ENCODE measurements around the gene ADGRF3. TPM values are rescaled to one million over a fixed set of nuclear protein-coding genes. Genes with fewer than 3 reads are reported as not detected.

ADGRF3 gene
- total and polyA plus RNA-seq, 9 of the 15 experiments (the other 6 are each of a cell fraction or from before 2014, with no cell fraction given): 0.04 to 0.54 (median 0.16) TPM; not detected in 2

DNA sequence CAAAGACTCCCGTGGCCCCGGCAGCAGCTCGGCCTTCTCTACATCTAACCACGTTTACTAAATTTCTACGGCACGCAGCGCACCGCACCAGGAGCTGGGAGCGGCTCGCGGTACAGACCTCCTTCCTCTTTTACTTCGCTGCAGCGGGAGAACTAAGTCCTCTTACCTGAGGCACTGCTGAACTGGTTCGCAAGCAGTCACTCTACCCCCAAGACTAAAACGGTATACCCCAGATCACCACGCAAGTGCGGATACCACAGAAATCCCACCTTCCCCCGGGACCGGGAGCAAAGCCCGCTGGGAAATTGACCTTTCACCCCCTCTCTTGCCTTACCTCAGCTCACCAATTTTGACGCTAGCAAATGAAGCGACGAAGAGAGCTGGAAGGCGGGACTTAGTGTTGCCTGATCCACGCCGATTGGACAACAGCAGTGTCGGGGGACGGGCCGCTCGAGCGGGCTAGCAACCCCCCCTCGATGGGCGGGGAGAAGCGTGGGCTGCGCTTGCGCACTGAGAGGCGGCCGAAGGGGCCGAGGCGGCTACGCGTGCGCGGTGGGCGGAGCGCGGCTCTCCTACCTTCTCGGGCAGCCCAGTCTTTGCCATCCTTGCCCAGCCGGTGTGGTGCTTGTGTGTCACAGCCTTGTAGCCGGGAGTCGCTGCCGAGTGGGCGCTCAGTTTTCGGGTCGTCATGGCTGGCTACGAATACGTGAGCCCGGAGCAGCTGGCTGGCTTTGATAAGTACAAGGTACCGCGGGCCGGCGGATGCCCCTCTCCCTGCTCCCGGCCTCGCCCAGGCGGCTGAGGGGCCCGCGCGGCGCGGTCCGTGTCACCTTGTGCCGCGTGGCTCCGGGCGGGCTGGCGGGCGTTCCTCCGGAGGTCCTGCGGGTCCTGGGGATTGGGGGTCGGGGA is 790 bp downstream of the ADGRF3 start, which contains the start of gene SELENOI (continued):
- 0 out of 2 replicates have a peak, but pooled peaks have one; percentile 11 for TF ChIP-seq CBFA2T3 (IDR thresholded peaks at IDR 0.05)
- 0 out of 2 replicates have a peak, but pooled peaks have one; percentile 55 for TF ChIP-seq ELF4 (CRISPR knock-in tag; IDR thresholded peaks at IDR 0.05)
- TF ChIP-seq GABPB1 (CRISPR knock-in tag; IDR thresholded peaks at IDR 0.05): peak; percentile 76
- TF ChIP-seq SIRT6 (IDR thresholded peaks at IDR 0.05; ENCODE audit: low read depth, low read length): no peak
- no peak for TF ChIP-seq ZNF224 (CRISPR knock-in tag; IDR thresholded peaks at IDR 0.05)
- no peak for TF ChIP-seq SMC3 (conservative IDR thresholded peaks at IDR 0.05; ENCODE audit: insufficient read depth, low read depth, low read length)
- no peak for TF ChIP-seq BMI1 (IDR thresholded peaks at IDR 0.05; ENCODE audit: low read length)
- TF ChIP-seq, protein P1, sequence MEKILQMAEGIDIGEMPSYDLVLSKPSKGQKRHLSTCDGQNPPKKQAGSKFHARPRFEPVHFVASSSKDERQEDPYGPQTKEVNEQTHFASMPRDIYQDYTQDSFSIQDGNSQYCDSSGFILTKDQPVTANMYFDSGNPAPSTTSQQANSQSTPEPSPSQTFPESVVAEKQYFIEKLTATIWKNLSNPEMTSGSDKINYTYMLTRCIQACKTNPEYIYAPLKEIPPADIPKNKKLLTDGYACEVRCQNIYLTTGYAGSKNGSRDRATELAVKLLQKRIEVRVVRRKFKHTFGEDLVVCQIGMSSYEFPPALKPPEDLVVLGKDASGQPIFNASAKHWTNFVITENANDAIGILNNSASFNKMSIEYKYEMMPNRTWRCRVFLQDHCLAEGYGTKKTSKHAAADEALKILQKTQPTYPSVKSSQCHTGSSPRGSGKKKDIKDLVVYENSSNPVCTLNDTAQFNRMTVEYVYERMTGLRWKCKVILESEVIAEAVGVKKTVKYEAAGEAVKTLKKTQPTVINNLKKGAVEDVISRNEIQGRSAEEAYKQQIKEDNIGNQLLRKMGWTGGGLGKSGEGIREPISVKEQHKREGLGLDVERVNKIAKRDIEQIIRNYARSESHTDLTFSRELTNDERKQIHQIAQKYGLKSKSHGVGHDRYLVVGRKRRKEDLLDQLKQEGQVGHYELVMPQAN (IDR thresholded peaks at IDR 0.05; ENCODE audit: borderline replicate concordance): peak; percentile 74; the same call in 1 of the 2 replicates
- TF ChIP-seq ZNF239 (CRISPR knock-in tag; IDR thresholded peaks at IDR 0.05): no peak
- TF ChIP-seq, protein P2, sequence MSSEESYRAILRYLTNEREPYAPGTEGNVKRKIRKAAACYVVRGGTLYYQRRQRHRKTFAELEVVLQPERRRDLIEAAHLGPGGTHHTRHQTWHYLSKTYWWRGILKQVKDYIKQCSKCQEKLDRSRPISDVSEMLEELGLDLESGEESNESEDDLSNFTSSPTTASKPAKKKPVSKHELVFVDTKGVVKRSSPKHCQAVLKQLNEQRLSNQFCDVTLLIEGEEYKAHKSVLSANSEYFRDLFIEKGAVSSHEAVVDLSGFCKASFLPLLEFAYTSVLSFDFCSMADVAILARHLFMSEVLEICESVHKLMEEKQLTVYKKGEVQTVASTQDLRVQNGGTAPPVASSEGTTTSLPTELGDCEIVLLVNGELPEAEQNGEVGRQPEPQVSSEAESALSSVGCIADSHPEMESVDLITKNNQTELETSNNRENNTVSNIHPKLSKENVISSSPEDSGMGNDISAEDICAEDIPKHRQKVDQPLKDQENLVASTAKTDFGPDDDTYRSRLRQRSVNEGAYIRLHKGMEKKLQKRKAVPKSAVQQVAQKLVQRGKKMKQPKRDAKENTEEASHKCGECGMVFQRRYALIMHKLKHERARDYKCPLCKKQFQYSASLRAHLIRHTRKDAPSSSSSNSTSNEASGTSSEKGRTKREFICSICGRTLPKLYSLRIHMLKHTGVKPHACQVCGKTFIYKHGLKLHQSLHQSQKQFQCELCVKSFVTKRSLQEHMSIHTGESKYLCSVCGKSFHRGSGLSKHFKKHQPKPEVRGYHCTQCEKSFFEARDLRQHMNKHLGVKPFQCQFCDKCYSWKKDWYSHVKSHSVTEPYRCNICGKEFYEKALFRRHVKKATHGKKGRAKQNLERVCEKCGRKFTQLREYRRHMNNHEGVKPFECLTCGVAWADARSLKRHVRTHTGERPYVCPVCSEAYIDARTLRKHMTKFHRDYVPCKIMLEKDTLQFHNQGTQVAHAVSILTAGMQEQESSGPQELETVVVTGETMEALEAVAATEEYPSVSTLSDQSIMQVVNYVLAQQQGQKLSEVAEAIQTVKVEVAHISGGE (CRISPR knock-in tag; IDR thresholded peaks at IDR 0.05): no peak; a peak in 1 of 6 replicates
- no peak for TF ChIP-seq ZNF778 (CRISPR knock-in tag; IDR thresholded peaks at IDR 0.05)
